Epithelial cell of esophagus (primary cell): ENCODE measurements around the gene SLC22A3.

Experiments
- DNase-seq: peaks from one replicate; pipeline ENCODE4 v3.0.0; 2010; ENCODE audit warnings: low read depth
- H3K4me3 ChIP-seq: 2 replicates; pipeline ENCODE4 v1.5.1; 2011; ENCODE audit warnings: mild to moderate bottlenecking, low read length, control low read depth
- TF ChIP-seq, protein P1 (sequence below): IDR thresholded peaks from 2 replicates; pipeline ENCODE4 v1.5.1; 2011; ENCODE audit warnings: low read depth, mild to moderate bottlenecking, low read length, control low read depth, inconsistent platforms; ENCODE audit not compliant: insufficient read depth; ENCODE audit errors: missing control alignments

SLC22A3 gene

DNA sequence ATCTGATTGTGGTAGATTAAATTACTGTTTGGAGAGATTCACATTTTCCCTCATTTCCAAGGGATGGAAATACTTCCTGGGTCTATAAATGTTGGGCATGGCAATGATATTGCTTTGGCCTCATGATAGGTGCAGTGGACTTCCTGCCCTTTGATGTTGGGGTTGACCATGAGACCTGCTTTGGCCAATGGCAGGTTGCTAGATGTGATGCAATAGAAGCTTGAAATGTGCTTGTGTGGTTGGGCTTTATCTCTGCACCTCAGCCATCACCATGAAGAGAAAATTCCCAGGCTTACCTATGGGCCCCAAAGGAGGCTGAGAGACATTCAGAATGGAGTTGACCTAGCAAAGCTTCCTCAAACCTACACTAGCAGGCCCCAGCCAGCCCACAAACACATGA is 69.4 kb downstream of the SLC22A3 start:
- TF ChIP-seq, protein P1, sequence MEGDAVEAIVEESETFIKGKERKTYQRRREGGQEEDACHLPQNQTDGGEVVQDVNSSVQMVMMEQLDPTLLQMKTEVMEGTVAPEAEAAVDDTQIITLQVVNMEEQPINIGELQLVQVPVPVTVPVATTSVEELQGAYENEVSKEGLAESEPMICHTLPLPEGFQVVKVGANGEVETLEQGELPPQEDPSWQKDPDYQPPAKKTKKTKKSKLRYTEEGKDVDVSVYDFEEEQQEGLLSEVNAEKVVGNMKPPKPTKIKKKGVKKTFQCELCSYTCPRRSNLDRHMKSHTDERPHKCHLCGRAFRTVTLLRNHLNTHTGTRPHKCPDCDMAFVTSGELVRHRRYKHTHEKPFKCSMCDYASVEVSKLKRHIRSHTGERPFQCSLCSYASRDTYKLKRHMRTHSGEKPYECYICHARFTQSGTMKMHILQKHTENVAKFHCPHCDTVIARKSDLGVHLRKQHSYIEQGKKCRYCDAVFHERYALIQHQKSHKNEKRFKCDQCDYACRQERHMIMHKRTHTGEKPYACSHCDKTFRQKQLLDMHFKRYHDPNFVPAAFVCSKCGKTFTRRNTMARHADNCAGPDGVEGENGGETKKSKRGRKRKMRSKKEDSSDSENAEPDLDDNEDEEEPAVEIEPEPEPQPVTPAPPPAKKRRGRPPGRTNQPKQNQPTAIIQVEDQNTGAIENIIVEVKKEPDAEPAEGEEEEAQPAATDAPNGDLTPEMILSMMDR = no peak
- DNase-seq = no peak

DNA sequence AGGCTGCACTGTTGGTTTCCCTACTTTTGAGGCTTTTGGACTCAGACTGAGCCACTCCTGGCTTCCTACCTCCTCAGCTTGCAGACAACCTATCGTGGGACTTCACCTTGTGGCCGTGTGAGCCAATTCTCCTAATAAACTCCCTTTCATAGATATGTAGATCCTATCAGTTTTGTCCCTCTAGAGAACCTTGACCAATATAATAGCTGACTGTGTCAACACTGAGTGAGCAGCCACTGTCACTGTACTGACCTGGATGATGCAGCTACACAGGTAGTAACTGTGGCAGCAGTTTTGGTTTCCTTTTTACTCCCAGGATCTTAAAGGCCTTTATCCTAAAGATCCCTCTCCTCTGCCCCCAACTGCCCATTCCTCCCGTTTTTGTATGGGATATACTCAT is 70.2 kb downstream of the SLC22A3 start:
- no peak overlapping the region for H3K4me3 ChIP-seq
- TF ChIP-seq, protein P1 = no peak
- DNase-seq = no peak

More for the DNA sequence above, 69.4 kb downstream of the SLC22A3 start:
- H3K4me3 ChIP-seq = no peak overlapping the region

DNA sequence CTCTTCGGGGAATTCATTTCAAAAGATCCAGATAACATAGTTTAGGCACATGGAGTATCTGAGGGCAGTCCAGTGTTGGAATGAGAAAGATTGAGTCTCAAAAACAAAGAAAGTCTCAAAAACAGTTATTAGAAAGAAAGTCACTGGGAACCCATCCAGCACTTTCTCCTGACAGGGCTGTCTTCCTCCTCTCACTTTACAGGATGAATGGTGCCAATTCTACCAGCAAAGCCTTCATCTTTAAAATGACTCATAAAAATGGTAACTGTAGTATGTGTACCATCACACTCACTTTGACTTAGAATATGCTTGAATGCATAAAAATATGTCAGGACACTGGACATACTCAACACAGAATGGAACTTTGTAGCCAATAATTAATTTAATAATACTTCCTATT is 71.3 kb downstream of the SLC22A3 start:
- no peak overlapping the region for H3K4me3 ChIP-seq
- TF ChIP-seq, protein P1 = no peak
- DNase-seq = no peak

DNA sequence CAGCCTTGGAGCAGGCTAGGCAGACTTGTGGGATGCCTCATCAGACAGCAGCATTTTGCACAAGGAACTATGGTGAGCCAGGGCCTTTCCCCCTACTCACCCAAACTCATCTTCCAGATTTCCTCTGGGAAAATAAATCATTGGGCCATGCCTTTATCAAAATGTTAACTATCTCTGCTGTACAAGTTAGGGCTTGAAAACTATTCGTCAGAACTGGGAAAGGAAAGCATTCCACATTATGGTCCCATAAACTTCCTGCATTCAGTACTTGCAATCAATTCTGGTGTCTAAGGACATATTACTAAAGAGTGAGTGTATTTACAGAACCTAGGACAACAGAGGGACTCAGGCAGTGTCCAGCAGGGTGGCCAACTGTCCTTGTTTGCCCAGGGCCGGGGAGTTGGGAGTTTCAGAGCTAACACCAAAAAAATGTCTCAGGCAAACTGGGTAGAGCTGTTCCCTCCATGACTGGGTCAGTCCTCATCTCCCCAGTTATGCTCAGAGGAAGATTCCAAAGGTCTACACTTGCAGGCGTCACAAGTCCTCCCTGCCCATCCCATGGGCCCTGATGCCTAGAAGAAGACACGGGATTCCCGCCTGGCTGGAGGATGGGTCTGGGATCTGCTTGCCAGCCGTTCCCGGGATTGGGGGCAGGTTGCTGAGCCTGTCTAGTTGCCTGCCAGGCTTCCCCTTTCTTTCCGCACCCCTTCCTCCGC is 72.2 kb downstream of the SLC22A3 start:
- TF ChIP-seq, protein P1 = no peak
- H3K4me3 ChIP-seq = no peak overlapping the region
- peak; percentile 80 for DNase-seq

DNA sequence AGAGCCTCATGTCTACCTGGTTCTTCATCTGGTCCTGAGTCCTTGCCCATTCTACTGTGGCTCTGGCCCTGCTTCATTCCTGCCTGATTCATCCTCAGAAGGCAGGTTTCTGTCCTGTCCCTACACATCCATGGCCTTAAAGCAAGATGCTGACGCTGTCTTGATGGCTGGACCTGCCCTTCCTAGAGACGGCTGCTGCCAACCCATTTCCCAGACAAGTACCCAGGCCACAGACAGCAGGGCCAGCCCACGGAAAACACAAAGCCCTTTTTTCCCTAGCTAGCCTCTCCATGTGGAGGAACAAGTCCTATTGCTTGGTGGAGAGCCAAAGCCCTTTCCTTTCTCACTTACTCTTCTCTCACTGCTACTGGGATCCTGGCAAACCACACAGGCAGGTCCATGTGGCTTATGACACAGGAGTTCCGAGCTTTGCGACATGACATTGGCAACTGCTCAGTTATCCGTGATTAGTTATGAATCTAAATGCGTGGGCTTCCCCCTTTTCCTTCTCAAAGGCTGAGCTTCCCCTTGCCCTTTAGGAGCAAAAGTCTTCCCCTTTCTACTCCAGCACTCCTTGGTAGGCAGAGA is 72.9 kb downstream of the SLC22A3 start:
- TF ChIP-seq, protein P1 = no peak
- DNase-seq = peak; percentile 75
- no peak overlapping the region for H3K4me3 ChIP-seq

DNA sequence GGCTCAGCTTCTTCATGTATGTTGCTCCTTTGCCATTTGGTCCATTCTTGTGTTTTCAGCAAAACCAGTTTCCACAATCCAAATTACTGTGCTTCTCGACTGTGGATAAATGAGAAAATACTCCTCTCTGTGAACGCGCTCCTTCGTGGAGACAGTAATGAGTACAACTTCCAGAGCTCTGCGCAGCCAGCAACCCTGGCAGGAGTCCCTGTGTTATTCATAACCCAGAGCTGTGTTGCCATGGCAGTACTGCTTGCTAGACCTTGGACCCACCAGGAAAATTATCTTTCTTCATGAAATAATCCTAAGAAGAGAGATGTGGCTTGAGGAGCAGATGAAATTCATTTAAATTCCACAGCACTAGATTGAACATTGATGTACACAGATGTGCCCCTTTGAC is 73.7 kb downstream of the SLC22A3 start:
- TF ChIP-seq, protein P1 = no peak
- no peak for DNase-seq
- no peak overlapping the region for H3K4me3 ChIP-seq

DNA sequence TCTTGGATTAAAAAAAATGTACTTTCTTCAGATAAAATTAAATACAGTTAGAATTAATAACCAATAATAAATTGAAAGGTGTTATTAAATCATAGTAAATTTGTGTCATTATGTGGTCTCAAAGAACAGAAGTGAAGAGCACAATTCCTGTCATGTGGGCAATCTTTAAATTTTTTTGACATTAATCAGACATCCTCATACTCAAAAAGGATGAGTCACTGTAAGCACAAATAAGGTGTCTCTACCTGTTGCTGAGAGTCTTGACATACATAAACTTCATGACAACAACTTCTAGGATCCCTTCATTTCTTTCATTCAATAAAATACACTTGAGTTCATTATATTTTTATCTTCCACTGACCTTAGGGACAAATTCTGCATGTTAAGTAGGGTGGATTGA is 76.1 kb downstream of the SLC22A3 start:
- TF ChIP-seq, protein P1 = no peak
- H3K4me3 ChIP-seq = no peak overlapping the region
- DNase-seq = peak; percentile 70
